Activated CD4-positive, alpha-beta T cell treated with anti-CD3 and anti-CD28 coated beads, Interleukin-2, amount 50 U/mL, for 24 hours (primary cell): ENCODE measurements around the gene MYT1.

Source experiments
- DNase-seq, 2 donors: peaks; one replicate each; pipeline ENCODE4 v3.0.0-alpha.2; 2020; ENCODE audit warnings: low read depth in 1 of 2, low spot score in 1 of 2

Gene MYT1

GRCh38 chr20:64153861-64154589, 10.2 kb upstream of the MYT1 start:
- no peak for DNase-seq

GRCh38 chr20:64154590-64155257, 9.5 kb upstream of the MYT1 start:
- DNase-seq, result no peak

- no peak for DNase-seq
Measured at GRCh38 chr20:64155258-64156135, 8.8 kb upstream of the MYT1 start.

DNA sequence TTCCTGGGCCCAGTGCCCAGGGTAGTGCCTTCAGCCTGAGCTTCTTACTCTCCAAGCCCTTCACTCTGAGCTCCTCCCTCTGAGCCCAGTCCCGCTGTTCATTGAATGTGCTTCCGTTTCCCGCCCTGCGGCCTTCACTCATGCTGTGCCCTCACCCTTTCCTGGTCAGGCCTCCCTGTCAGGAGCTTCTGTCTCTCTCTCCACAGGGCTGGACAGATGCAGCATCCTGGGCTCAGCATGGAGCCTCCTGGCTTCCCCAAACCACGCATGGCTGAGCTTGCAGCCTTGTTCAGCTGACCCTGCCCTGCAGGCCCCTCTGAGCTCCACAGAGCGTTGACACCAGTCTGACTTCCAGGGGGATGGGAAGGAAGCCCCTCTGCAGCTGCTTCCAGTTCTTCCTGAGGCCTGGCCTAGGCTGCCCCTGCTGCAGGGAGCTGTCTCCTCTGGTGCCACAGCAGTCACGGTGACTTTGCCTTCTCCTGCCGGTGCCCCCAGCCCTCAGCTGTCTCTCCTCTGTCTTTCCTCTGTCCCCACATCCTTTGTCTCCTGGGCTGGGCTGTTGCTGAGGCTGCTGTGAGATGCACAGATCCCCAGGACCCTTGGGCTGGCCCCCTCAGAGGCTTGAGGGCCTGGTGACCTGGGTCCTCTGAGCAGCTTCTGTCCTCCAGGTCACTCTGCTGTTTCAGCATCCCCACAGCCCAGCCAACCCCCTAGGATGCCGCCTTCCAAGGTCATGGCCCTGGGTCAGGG, 7.9 kb upstream of the MYT1 start:
- no peak for DNase-seq

DNA sequence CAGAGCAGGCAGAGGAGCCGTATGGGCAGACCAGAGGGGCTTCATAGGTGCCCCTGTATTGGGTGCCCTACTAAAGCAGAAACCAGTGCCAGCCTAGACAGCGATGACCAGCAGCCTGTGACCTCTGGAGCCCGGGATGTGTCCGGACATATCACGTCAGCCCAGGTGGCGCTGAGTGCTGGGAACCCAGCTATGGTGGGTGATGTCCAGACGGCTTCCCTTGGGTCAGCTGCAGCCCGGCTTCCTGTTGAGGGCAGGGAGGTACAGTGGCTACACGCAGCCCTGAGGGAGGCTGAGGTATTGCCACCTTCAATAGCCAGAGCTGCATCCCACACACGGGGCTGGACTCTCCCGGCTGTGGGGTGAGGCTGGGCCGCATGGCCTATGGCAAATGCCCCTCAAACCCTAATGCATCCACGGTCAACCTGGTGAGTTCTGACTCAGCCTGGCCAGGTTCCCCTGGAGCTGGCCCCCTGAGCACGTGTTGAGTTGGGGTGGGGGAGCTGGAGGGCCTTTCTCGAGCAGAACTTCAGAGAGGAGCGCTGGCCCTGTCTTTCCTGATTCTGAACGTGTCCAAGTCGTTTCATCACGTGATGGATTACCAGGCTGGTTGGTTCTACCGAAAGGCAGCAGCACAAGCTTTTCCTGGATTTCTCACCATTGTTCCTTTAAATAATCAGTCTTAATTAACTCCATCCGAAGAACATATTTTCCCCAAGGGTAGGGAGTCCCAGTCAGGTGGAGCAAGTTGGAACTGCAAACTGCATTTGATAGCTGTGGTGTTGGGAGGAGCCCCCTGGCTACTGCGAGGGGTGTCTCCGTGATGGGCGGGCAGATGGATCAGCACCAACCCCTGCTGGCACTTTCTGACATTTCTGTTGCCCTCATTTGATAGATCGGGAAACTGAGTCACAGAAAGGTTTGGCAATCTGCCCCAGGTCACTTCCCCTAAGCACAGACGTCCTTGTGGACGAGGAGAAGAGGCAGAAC, 7.1 kb upstream of the MYT1 start:
- no peak for DNase-seq

GRCh38 chr20:64157878-64158277, 6.4 kb upstream of the MYT1 start:
- no peak for DNase-seq

DNA sequence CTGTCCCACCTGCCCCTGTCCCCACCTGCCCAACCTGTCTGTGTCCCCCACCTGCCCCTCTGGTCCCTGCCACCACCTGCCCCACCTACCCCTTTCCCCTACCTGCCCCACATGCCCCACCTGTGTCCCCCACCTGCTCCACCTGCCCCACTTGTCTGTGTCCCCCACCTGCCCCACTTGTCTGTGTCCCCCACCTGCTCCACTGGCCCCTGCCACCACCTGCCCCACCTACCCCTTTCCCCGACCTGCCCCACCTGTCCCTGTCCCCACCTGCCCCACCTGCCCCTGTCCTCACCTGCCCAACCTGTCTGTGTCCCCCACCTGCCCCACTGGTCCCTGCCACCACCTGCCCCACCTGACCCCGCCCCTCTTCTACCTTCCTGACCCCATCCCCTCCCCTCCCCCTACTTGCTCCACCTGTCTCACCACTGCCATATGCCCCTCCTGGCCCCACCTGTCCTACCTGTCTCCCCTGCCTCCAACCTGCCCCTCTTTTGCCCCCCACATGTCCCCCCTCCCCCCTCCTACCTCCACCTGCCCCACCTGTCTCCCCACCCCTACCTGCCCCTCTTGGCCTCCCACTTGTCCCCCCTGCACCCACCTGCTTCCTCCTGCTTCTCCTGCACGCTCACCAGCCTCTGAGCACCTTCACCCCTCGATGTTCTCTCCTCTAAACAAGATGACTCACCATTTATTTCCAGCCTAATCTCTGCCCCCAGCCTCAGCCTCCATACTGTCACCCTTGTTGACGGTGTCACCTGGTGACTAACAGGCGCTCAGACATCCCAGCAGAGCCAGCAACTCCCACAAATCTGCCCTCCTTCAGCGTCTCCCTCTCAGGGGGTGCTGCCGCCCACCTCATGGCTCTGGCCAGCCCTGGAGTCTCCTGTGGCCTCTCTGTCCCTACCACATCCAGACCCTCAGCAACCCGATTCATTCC, 5.6 kb upstream of the MYT1 start:
- DNase-seq, result no peak

DNA sequence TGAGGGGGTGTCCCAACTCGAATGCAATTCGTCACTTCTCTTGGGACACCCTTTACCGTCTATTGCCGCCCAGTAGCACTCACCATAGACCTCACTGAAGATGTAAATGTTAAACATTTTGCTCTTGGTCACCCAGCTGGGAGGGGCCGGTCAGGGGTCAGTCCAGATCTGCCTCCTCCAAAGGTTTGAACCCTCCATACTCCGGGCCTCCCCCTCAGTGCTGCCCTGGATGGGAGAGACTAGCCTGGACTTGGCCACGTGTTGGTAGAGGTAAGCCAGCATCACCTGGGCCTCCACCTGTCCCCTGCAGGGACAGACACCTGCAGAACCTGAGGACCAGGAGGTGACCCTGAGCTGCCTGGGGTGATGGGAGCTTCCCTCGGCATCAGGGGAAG, 5.0 kb upstream of the MYT1 start:
- DNase-seq, result no peak

- no peak for DNase-seq
Measured at GRCh38 chr20:64159711-64160110, 4.5 kb upstream of the MYT1 start.

DNA sequence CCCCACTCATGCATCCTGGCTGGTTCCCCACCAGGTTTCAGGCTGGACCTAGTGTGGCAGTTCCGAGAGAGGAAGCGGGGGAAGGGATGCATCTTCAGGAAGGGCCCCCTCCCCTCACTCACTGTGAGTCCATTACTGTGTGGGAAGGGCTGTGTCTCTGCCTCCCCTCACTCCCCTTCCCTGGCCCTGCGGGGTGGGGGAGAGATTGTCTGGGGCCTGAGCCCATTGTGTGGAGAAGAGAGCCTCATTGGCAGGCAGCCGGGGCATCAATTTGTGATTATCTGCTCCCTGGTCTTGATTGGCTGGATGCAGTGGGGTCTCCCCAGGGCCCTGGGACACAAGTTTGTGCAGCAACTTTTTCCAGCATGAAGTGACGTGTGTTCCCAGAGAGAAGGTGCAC, 4.1 kb upstream of the MYT1 start:
- no peak for DNase-seq

DNA sequence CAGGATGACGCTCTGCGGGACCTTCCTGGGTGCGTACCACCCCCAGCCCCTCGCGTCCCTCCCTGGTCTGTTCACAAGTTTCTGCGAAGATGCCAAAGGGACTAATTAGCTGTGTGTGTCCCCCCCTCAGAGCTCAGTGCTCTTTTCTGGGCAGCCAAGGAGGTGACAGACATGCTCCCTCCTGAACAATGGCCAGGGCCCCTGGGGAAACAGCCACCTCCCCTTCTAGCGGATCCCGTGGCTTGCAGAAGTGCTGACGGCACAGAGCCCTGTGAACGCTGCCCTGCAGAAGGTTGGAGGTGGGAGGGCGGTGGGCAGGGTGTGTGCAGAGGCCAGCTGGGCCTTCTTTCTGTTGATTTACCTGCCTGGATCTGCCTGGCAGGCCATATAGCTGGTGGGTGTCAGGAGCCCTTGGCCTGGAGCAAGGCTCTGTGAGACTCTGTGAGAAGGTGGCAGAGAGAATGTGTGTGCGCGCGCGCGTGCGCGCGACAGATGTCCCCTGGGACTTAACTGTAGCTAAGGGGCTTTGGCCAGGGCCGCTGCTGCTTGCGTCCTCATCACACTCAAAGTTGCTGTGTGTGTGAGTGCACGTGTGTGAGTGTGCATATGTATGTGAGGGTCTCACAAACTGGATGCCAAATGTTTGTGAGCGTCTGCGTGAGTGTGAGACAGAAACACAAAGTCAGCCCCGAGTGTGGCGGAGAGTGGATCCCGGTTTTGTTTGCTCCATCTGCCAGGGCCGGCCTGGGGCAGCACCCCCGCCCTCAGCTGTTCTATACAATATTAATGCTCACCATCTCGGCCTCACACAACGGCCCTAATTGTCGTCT, 3.5 kb upstream of the MYT1 start:
- DNase-seq, result no peak

- no peak for DNase-seq
Measured at GRCh38 chr20:64161356-64162238, 2.7 kb upstream of the MYT1 start.

GRCh38 chr20:64162239-64162910, 1.9 kb upstream of the MYT1 start:
- DNase-seq, result no peak

DNA sequence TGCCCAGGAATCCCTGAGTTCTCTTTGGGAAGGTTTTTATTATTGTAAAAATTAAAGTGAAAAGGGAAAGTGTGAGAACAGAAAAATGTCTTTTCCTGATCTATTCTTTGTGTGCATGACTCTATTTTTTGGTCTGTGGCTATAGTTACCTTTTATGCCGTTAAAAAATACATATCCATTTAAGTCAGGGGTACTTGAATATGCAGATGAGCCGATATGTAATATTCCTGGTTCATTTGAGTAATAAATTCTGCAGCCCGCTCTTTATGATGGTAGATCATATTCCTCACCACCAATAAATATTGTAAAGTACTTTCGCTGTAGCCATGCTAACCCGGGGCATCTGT, 503 bp upstream of the MYT1 start:
- no peak for DNase-seq

- DNase-seq, result no peak
Measured at GRCh38 chr20:64165866-64166600, 1.8 kb downstream of the MYT1 start.
